ENCODE results near the gene POM121C. TPM values are rescaled to one million over a fixed set of nuclear protein-coding genes. Genes with fewer than 3 reads are reported as not detected.
"Not testable (repeated sequence)": the region's sequence is repeated elsewhere in the genome, so short reads cannot be mapped to it uniquely, and the experiment has no call there.

Gene POM121C
- 100 to 1,000 TPM in 1 of 2 donors, 10 to 100 TPM in 1; 95.9 to 107 TPM for total RNA-seq

DNA sequence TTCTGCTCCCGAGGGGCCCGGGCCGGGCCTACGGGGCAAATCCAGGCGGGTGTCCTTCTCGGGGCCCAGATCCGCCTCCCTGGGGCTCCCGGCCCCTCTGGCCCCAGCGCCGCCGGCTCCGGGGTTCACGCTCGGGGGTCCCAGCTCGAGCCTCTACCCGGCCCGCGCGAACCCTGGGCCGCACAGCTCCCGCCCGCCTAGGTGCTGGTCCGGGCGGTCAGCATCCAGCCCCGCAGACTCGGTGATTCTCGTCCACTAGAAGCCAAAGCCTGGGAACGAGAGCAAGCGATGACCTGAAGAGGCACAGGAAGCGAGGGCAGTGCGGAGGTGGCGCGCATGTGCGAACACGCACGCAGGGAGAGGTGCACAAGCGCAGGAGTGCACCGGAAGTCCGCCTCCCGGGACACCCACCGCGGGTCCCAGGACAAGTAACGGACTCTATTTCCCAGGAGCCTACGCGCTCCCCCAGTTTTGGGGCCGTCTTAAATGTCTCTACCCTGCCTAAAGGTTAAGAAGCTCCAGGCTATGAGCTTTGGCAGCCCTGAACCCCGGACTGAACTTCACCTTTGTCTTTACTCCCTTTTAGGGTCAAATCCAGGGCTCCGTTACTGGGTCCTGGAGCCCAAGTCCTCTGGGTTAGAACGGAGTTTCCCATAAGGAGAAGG, at the start of gene POM121C:
TSS of gene POM121C (minus strand) at position 321 of the 665 bp plus-strand sequence. CDS start 44,803 bp downstream, outside the sequence.
- Mint-ChIP-seq H3K27ac (peak within 1 kb of the TSS; percentile 66 to 87), H3K4me3 (peak within 1 kb of the TSS; percentile 93)
- not testable (repeated sequence) for H3K9me3 Mint-ChIP-seq; H3K4me1 Mint-ChIP-seq (ENCODE audit: low read depth in 2 of 2); H3K36me3 Mint-ChIP-seq; H3K27me3 Mint-ChIP-seq
- DNase-seq (ENCODE audit: low spot score) (peak; percentile 94), ATAC-seq (peak; percentile 100)

DNA sequence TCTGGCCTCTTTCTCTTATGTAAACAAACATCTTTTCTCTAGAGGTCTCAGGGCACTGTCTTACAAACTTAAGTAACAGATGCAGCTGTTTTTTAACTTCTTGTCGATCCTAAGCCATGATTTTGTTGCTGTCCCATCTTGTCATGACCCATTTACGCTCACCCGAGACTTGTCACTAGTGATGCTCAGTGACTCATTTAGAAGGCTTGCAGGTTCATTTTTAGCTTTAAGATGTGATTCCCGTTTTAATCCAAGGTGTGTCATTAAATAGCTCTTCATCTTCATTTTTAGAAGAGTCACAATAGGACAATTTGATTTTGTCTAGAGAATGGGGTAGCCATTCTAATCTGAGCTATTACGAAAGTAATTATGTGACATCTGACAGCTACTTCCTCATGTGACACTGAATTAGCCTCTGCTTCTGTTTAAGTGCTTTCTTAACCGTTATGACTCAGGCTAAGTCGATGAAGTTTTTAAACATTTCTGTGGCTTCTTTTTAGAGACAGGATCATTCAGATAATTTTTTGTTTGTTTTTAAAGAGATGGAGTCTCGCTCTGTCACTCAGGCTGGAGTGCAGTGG, 48.7 kb upstream of the POM121C start:
- Mint-ChIP-seq H3K27me3 (no peaks in the 10 kb centered on the region), H3K4me3 (no peak overlapping the region), H3K9me3 (no peaks in the 10 kb centered on the region)

DNA sequence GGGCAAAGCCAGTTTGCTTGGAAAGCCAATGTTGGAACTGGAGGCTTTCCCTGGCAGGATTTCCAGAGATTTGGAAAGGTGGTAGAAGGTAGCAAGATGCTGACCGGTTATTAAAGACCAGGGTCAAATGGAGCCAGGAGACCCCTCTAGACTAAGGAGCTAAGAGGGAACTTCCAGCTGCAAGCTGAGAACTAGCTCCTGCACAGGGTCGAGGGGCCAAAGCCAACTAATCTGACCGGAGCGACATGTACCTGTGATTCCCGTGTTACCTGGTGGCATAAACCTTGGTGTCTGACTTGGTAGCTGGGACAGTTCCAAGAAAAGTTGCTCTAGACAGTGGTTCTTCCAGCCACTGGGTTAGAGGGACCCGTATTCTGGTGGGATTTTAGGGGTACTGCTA, 47.8 kb upstream of the POM121C start:
- Mint-ChIP-seq H3K27me3 (no peaks in the 10 kb centered on the region), H3K36me3 (no peaks in the 10 kb centered on the region), H3K9me3 (no peaks in the 10 kb centered on the region), H3K27ac (no peak overlapping the region), H3K4me1 (ENCODE audit: low read depth in 2 of 2) (peaks cover 0 to 4% of the 10 kb centered on the region in 2 donors), H3K4me3 (no peak overlapping the region)
- no peak for ATAC-seq
- no peak for DNase-seq (ENCODE audit: low spot score)

More for the DNA sequence above, 48.7 kb upstream of the POM121C start:
- ATAC-seq (peak; percentile 52 to 79), DNase-seq (ENCODE audit: low spot score) (no peak)
- Mint-ChIP-seq H3K27ac (peak overlapping the region; percentile 0 to 39), H3K4me1 (ENCODE audit: low read depth in 2 of 2) (peaks cover 0 to 4% of the 10 kb centered on the region in 2 donors), H3K36me3 (peaks cover 4% of the 10 kb centered on the region)

- DNase-seq (ENCODE audit: low spot score), result no peak
- no peak for ATAC-seq
- Mint-ChIP-seq H3K27ac (no peak overlapping the region), H3K4me1 (ENCODE audit: low read depth in 2 of 2) (peaks cover 0 to 4% of the 10 kb centered on the region in 2 donors), H3K4me3 (no peak overlapping the region), H3K27me3 (no peaks in the 10 kb centered on the region), H3K9me3 (no peaks in the 10 kb centered on the region), H3K36me3 (no peaks in the 10 kb centered on the region)
These were observed 46.5 kb upstream of the POM121C start for GRCh38 chr7:75532639-75533038.

DNA sequence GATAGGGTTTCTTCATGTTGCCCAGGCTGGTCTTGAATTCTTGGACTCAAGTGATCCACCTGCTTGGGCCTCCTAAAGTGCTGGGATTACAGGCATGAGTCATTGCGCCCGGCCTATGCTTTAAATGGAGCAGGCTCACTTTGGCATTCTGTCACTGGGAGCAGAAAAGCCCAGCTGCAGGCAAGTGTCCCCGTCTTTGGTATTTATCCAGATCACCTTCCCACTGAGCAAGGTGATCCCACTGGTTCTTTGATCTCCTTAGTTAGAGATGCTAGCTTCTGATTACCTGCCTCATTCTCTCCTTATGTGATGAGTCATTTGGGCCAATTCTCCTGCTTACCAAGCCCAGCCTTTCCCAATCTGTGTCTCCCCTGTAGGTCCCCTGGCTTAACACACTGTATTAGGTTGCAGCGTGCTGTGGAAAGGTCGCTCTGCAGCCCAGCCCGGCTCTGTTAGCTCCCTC, 45.3 kb upstream of the POM121C start:
- Mint-ChIP-seq H3K36me3 (no peaks in the 10 kb centered on the region), H3K4me3 (no peak overlapping the region), H3K4me1 (ENCODE audit: low read depth in 2 of 2) (peaks cover 7 to 13% of the 10 kb centered on the region in 2 donors), H3K9me3 (no peaks in the 10 kb centered on the region), H3K27me3 (no peaks in the 10 kb centered on the region), H3K27ac (no peak overlapping the region)
- ATAC-seq, result no peak
- DNase-seq (ENCODE audit: low spot score), result no peak

GRCh38 chr7:75527224-75527722, 41.2 kb upstream of the POM121C start:
- not testable (repeated sequence) for H3K27me3 Mint-ChIP-seq; DNase-seq (ENCODE audit: low spot score); H3K9me3 Mint-ChIP-seq
- peak; percentile 12 to 28 for ATAC-seq
- Mint-ChIP-seq H3K4me3 (peak overlapping the region; percentile 92), H3K36me3 (peaks cover 22% of the 10 kb centered on the region), H3K27ac (peak overlapping the region; percentile 75 to 87), H3K4me1 (ENCODE audit: low read depth in 2 of 2) (peaks cover 17 to 27% of the 10 kb centered on the region in 2 donors)

GRCh38 chr7:75521727-75522126, 35.6 kb upstream of the POM121C start:
- not testable (repeated sequence) for H3K27me3 Mint-ChIP-seq, H3K27ac Mint-ChIP-seq, ATAC-seq

DNA sequence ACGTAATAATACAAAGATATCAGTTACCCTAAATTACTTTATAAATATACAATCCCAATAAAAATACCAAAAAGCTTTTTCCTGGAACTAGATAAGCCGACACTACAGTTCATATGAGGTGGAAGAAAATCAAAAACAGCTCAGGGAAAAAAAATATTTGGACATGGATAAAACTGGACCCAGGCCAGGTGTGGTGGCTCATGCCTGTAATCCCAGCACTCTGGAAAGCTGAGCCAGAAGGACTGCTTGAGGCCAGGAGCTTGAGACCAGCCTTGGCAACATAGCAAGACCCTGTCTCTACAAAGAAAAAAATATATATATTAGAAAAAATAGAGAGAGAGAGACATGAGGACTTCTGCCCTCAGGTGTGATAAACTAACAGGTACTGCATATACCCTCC, 32.7 kb upstream of the POM121C start:
- H3K4me1 Mint-ChIP-seq (ENCODE audit: low read depth in 2 of 2), result peaks cover 14 to 25% of the 10 kb centered on the region in 2 donors
- not testable (repeated sequence) for DNase-seq (ENCODE audit: low spot score); H3K4me3 Mint-ChIP-seq; H3K27ac Mint-ChIP-seq; ATAC-seq; H3K27me3 Mint-ChIP-seq; H3K9me3 Mint-ChIP-seq
- peaks cover 41% of the 10 kb centered on the region for H3K36me3 Mint-ChIP-seq

More at GRCh38 chr7:75521727-75522126, 35.6 kb upstream of the POM121C start:
- not testable (repeated sequence) for DNase-seq (ENCODE audit: low spot score); H3K9me3 Mint-ChIP-seq; H3K4me3 Mint-ChIP-seq
- Mint-ChIP-seq H3K36me3 (peaks cover 50% of the 10 kb centered on the region), H3K4me1 (ENCODE audit: low read depth in 2 of 2) (peaks cover 19 to 39% of the 10 kb centered on the region in 2 donors)

DNA sequence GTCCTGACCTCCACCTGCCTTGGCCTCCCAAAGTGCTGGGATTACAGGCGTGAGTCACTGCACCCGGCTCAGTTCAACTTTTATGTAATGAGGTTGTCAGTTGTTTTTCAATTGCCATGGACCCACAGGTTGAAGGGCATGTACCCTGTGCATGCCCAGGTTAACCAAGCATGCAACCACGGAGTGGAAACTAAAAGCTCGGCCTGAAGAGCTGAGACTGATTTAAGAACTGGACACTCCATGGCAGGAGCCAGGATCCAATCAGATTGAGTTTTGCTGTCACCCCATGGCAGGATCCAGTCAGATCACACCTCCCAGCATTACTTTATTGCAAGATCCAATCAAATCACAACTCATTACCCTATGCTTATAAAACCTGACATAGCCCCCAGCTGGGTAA, 22.9 kb upstream of the POM121C start:
- H3K9me3 Mint-ChIP-seq; ATAC-seq; H3K4me1 Mint-ChIP-seq (ENCODE audit: low read depth in 2 of 2); H3K36me3 Mint-ChIP-seq; H3K27me3 Mint-ChIP-seq; H3K4me3 Mint-ChIP-seq; H3K27ac Mint-ChIP-seq; DNase-seq (ENCODE audit: low spot score): not testable (repeated sequence)

GRCh38 chr7:75492020-75492419, 5.9 kb upstream of the POM121C start, which contains the start of gene SPDYE5:
TSS of gene SPDYE5 (plus strand) at chr7:75492320. CDS start at chr7:75494048, 1,728 bp downstream.
- H3K36me3 Mint-ChIP-seq; H3K4me1 Mint-ChIP-seq (ENCODE audit: low read depth in 2 of 2); H3K9me3 Mint-ChIP-seq; H3K4me3 Mint-ChIP-seq; ATAC-seq; H3K27ac Mint-ChIP-seq; DNase-seq (ENCODE audit: low spot score); H3K27me3 Mint-ChIP-seq: not testable (repeated sequence)

GRCh38 chr7:75485355-75485978, 632 bp downstream of the POM121C start:
- H3K27me3 Mint-ChIP-seq; H3K9me3 Mint-ChIP-seq; H3K4me1 Mint-ChIP-seq (ENCODE audit: low read depth in 2 of 2); DNase-seq (ENCODE audit: low spot score); H3K36me3 Mint-ChIP-seq: not testable (repeated sequence)
- H3K4me3 Mint-ChIP-seq, result peak overlapping the region; percentile 93
- H3K27ac Mint-ChIP-seq, result peak overlapping the region; percentile 66 to 87
- peak; percentile 5 to 17 for ATAC-seq

- ATAC-seq; H3K9me3 Mint-ChIP-seq; H3K36me3 Mint-ChIP-seq; H3K27ac Mint-ChIP-seq; DNase-seq (ENCODE audit: low spot score); H3K4me3 Mint-ChIP-seq; H3K4me1 Mint-ChIP-seq (ENCODE audit: low read depth in 2 of 2); H3K27me3 Mint-ChIP-seq: not testable (repeated sequence)
These were observed 5.8 kb downstream of the POM121C start for GRCh38 chr7:75480313-75480712.

DNA sequence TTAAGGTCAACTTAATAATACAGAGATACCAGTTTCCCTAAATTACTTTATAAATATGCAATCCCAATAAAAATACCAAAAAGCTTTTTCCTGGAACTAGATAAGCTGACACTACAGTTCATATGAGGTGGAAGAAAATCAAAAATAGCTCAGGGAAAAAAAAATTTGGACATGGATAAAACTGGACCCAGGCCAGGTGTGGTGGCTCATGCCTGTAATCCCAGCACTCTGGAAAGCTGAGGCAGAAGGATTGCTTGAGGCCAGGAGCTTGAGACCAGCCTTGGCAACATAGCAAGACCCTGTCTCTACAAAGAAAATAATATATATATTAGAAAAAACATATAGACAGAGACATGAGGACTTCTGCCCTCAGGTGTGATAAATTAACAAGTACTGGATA, 8.6 kb downstream of the POM121C start:
- not testable (repeated sequence) for H3K4me1 Mint-ChIP-seq (ENCODE audit: low read depth in 2 of 2); H3K36me3 Mint-ChIP-seq; DNase-seq (ENCODE audit: low spot score); H3K9me3 Mint-ChIP-seq; ATAC-seq; H3K4me3 Mint-ChIP-seq; H3K27me3 Mint-ChIP-seq; H3K27ac Mint-ChIP-seq

- H3K36me3 Mint-ChIP-seq, result peaks cover 15% of the 10 kb centered on the region
- not testable (repeated sequence) for H3K9me3 Mint-ChIP-seq; H3K4me1 Mint-ChIP-seq (ENCODE audit: low read depth in 2 of 2); H3K27me3 Mint-ChIP-seq; DNase-seq (ENCODE audit: low spot score); ATAC-seq; H3K4me3 Mint-ChIP-seq; H3K27ac Mint-ChIP-seq
These were observed 15.9 kb downstream of the POM121C start for GRCh38 chr7:75470166-75470565.
